Keratinocyte (primary cell): Measurements from ENCODE around the gene USP13. TPM values are rescaled to one million over a fixed set of nuclear protein-coding genes. Genes with fewer than 3 reads are reported as not detected.
"Not testable (repeated sequence)": the region's sequence is repeated elsewhere in the genome, so short reads cannot be mapped to it uniquely, and the experiment has no call there.

Experiments used
- DNase-seq: peaks from one replicate; pipeline ENCODE4 v3.0.0-alpha.2; 2011; ENCODE audit warnings: low read depth, missing footprints, low spot score
- FAIRE-seq: peaks from 2 replicates; lab custom pipeline; 2011; peaks lifted over from hg19 to GRCh38; lab: Jason Lieb, UNC
- H2AFZ ChIP-seq: 2 replicates; pipeline ENCODE4 v1.6.0; 2012; ENCODE audit warnings: low read length, control low read depth, inconsistent platforms; ENCODE audit not compliant: control insufficient read depth
- H3K27ac ChIP-seq: 2 replicates; pipeline ENCODE4 v1.5.1; 2011; ENCODE audit warnings: low read length; ENCODE audit not compliant: control insufficient read depth, insufficient read depth
- H3K27me3 ChIP-seq: 3 replicates; pipeline ENCODE4 v1.6.0; 2011; ENCODE audit warnings: low read length; ENCODE audit not compliant: control insufficient read depth, insufficient read depth; ENCODE audit errors: extremely low read depth
- H3K36me3 ChIP-seq, 2 experiments: 2 replicates in 1 of 2; 3 replicates in 1 of 2; pipeline ENCODE4 v1.5.1; 2011; ENCODE audit warnings: low read length in 2 of 2, mild to moderate bottlenecking in 1 of 2; ENCODE audit not compliant: control insufficient read depth in 2 of 2, insufficient read depth in 2 of 2; ENCODE audit errors: extremely low read depth in 1 of 2
- H3K4me1 ChIP-seq: 3 replicates; pipeline ENCODE4 v1.5.1; 2011; ENCODE audit warnings: low read length; ENCODE audit not compliant: control insufficient read depth, insufficient read depth; ENCODE audit errors: extremely low read depth
- H3K4me2 ChIP-seq: 3 replicates; pipeline ENCODE4 v1.6.0; 2011; ENCODE audit warnings: low read depth, low read length; ENCODE audit not compliant: control insufficient read depth, insufficient read depth; ENCODE audit errors: extremely low read depth
- H3K4me3 ChIP-seq, 3 experiments: fragments of 200-600 bp in 1 of 3; sonication (generic) in 1 of 3; 2 replicates in 2 of 3; 3 replicates in 1 of 3; pipeline ENCODE4 v1.5.1; 2011 to 2016; ENCODE audit warnings: low read length in 3 of 3, mild to moderate bottlenecking in 3 of 3, control low read depth in 2 of 3, inconsistent platforms in 1 of 3, low read depth in 1 of 3, mixed read lengths in 1 of 3, mixed run types in 1 of 3, moderate library complexity in 1 of 3; ENCODE audit not compliant: control insufficient read depth in 2 of 3, insufficient read depth in 2 of 3; ENCODE audit errors: extremely low read depth in 1 of 3
- H3K79me2 ChIP-seq: 2 replicates; pipeline ENCODE4 v1.6.0; 2012; ENCODE audit warnings: low read length; ENCODE audit not compliant: control insufficient read depth, insufficient read depth
- H3K9ac ChIP-seq: 3 replicates; pipeline ENCODE4 v1.6.0; 2011; ENCODE audit warnings: low read length; ENCODE audit not compliant: control insufficient read depth, insufficient read depth; ENCODE audit errors: extremely low read depth
- H3K9me1 ChIP-seq: 3 replicates; pipeline ENCODE4 v1.6.0; 2011; ENCODE audit warnings: low read length; ENCODE audit not compliant: control insufficient read depth, insufficient read depth; ENCODE audit errors: extremely low read depth
- H3K9me3 ChIP-seq: 2 replicates; pipeline ENCODE4 v1.5.1; 2012; ENCODE audit warnings: low read depth, low read length; ENCODE audit not compliant: control insufficient read depth
- H4K20me1 ChIP-seq: 3 replicates; pipeline ENCODE4 v1.6.0; 2011; ENCODE audit warnings: low read length; ENCODE audit not compliant: control insufficient read depth, insufficient read depth; ENCODE audit errors: extremely low read depth
- CTCF ChIP-seq, 3 experiments: IDR thresholded peaks in 1 of 3; conservative IDR thresholded peaks in 1 of 3; optimal IDR thresholded peaks in 1 of 3; 2 replicates in 2 of 3; 3 replicates in 1 of 3; pipeline versions ENCODE3 to v1.5.1; 2011; ENCODE audit warnings: low read length in 3 of 3, mild to moderate bottlenecking in 3 of 3, moderate library complexity in 2 of 3, control low read depth in 1 of 3, inconsistent platforms in 1 of 3; ENCODE audit not compliant: insufficient read depth in 2 of 3; ENCODE audit errors: extremely low read depth in 1 of 3
- EZH2 ChIP-seq: IDR thresholded peaks from one replicate; pipeline ENCODE4 v1.6.1; 2012; ENCODE audit warnings: inconsistent platforms, mild to moderate bottlenecking, low read length, moderate library complexity
- dilution Hi-C: fragments of 300-500 bp; cut with MboI; formaldehyde crosslinking; loops from one replicate; pipeline ENCODE4 v1.7.0; 2020; ENCODE audit warnings: low sequenced_read_pairs; ENCODE audit not compliant: extremely low pct_ligation_motif_present
- polyA plus RNA-seq, 5 experiments: library from polyadenylated mRNA; depleted of rRNA in 3 of 5; stranded (reverse) in 3 of 5; stranded (forward) in 1 of 5; unstranded in 1 of 5; fragments of >200 nt; gene quantifications; 1 replicate in 1 of 5; 2 replicates in 3 of 5; 3 replicates in 1 of 5; pipeline versions ENCODE4 v1.2.1 to v1.2.3, GENCODE V29; 2011 to 2012; ENCODE audit warnings: missing spikeins in 2 of 5, low read depth in 1 of 5, low replicate concordance in 1 of 5

USP13 gene
- polyA plus RNA-seq, 1 donor (not counting 4 experiments of a cell fraction or from before 2014, with no cell fraction given): 3.3 TPM

GRCh38 chr3:179640469-179640868 is 12.4 kb upstream of the USP13 start:
- H2AFZ ChIP-seq: no peak overlapping the region
- FAIRE-seq (no peak), DNase-seq (no peak)
- no peaks in the 10 kb centered on the region for H3K9me3 ChIP-seq
- no peaks in the 10 kb centered on the region for H3K79me2 ChIP-seq
- H4K20me1 ChIP-seq: no peaks in the 10 kb centered on the region
- H3K4me1 ChIP-seq: no peaks in the 10 kb centered on the region
- dilution Hi-C loops: no loop called here
- no peaks in the 10 kb centered on the region for H3K36me3 ChIP-seq
- H3K9ac ChIP-seq: no peak overlapping the region
- H3K9me1 ChIP-seq: no peaks in the 10 kb centered on the region
- no peak overlapping the region for H3K4me2 ChIP-seq
- H3K27ac ChIP-seq: no peak overlapping the region
- no peak overlapping the region for H3K4me3 ChIP-seq
- H3K27me3 ChIP-seq: no peaks in the 10 kb centered on the region
- TF ChIP-seq CTCF (optimal IDR thresholded peaks at IDR 0.05 in 1 of 3, IDR thresholded peaks at IDR 0.05 in 1 of 3, conservative IDR thresholded peaks at IDR 0.05 in 1 of 3; ENCODE audit: extremely low read depth in 1 of 3, insufficient read depth in 2 of 3, low read length in 3 of 3) (no peak), EZH2 (no peak)

GRCh38 chr3:179642871-179643270 is 10.0 kb upstream of the USP13 start:
- no peak for TF ChIP-seq CTCF (optimal IDR thresholded peaks at IDR 0.05 in 1 of 3, IDR thresholded peaks at IDR 0.05 in 1 of 3, conservative IDR thresholded peaks at IDR 0.05 in 1 of 3; ENCODE audit: extremely low read depth in 1 of 3, insufficient read depth in 2 of 3, low read length in 3 of 3)
- TF ChIP-seq EZH2: no peak
- H3K27ac ChIP-seq: no peak overlapping the region
- no peak overlapping the region for H3K4me2 ChIP-seq
- H4K20me1 ChIP-seq: no peaks in the 10 kb centered on the region
- FAIRE-seq (no peak), DNase-seq (no peak)
- H2AFZ ChIP-seq: no peak overlapping the region
- H3K4me1 ChIP-seq: no peaks in the 10 kb centered on the region
- H3K9me3 ChIP-seq: no peaks in the 10 kb centered on the region
- no peak overlapping the region for H3K4me3 ChIP-seq
- H3K9me1 ChIP-seq: no peaks in the 10 kb centered on the region
- H3K27me3 ChIP-seq: no peaks in the 10 kb centered on the region
- no peak overlapping the region for H3K9ac ChIP-seq
- no peaks in the 10 kb centered on the region for H3K36me3 ChIP-seq
- no peaks in the 10 kb centered on the region for H3K79me2 ChIP-seq
- dilution Hi-C loops: no loop called here

- H3K79me2 ChIP-seq, H3K4me3 ChIP-seq, H2AFZ ChIP-seq, H3K36me3 ChIP-seq, DNase-seq, H3K27ac ChIP-seq, FAIRE-seq, H3K9me1 ChIP-seq, H3K4me2 ChIP-seq, H3K27me3 ChIP-seq, H3K4me1 ChIP-seq, H4K20me1 ChIP-seq, H3K9me3 ChIP-seq, H3K9ac ChIP-seq, dilution Hi-C loops: not testable (repeated sequence)
These were observed 9.0 kb upstream of the USP13 start for GRCh38 chr3:179643837-179644236.
